ENCODE data around the gene CHRNA10. TPM values are rescaled to one million over a fixed set of nuclear protein-coding genes. Genes with fewer than 3 reads are reported as not detected.

CHRNA10 gene
- total RNA-seq, 1 experiment from 2014 or later, result 3.0 TPM

GRCh38 chr11:3637201-3637600 is 34.0 kb downstream of the CHRNA10 start:
- H3K4me1 ChIP-seq (ENCODE audit: control insufficient read depth in 1 of 2, insufficient read depth in 2 of 2, low read length in 2 of 2), result peaks cover 0 to 7% of the 10 kb centered on the region in 2 experiments; a peak in 1 of 4 replicates
- no peaks in the 10 kb centered on the region for H3K27me3 ChIP-seq (ENCODE audit: insufficient read depth, low read length)
- RAD21 ChIA-PET (ENCODE audit: low non-redundant PET in 1 of 2, low total read pairs in 2 of 2, uncharacterized antibody in 2 of 2, unreplicated experiment in 2 of 2), result no interaction called here
- no peak overlapping the region for H3K9ac ChIP-seq (ENCODE audit: low read length)
- no peak for TF ChIP-seq YY1 (IDR thresholded peaks at IDR 0.05; ENCODE audit: extremely low read depth, insufficient replicate concordance, low read depth, low read length)
- TF ChIP-seq FOSL1 (IDR thresholded peaks at IDR 0.05; ENCODE audit: low read depth), result no peak
- no peak for TF ChIP-seq SIN3A (IDR thresholded peaks at IDR 0.05; ENCODE audit: low read depth)
- TF ChIP-seq EZH2phosphoT487 (IDR thresholded peaks at IDR 0.05; ENCODE audit: borderline replicate concordance), result no peak
- TF ChIP-seq POLR2A (IDR thresholded peaks at IDR 0.05; ENCODE audit: borderline replicate concordance, extremely low read depth, insufficient read depth, insufficient read length), result no peak
- no peak for TF ChIP-seq SRF (IDR thresholded peaks at IDR 0.05; ENCODE audit: low read depth)
- TF ChIP-seq EGR1 (IDR thresholded peaks at IDR 0.05; ENCODE audit: low read depth), result no peak
- no peak for TF ChIP-seq SP1 (IDR thresholded peaks at IDR 0.05; ENCODE audit: low read depth)
- TF ChIP-seq CBX3 (IDR thresholded peaks at IDR 0.05; ENCODE audit: low read depth), result no peak
- no peak for TF ChIP-seq MAX (IDR thresholded peaks at IDR 0.05)
- TF ChIP-seq RAD21 (IDR thresholded peaks at IDR 0.05; ENCODE audit: low read depth), result no peak
- TF ChIP-seq CTCF (IDR thresholded peaks at IDR 0.05 in 2 of 3, conservative IDR thresholded peaks at IDR 0.05 in 1 of 3; ENCODE audit: borderline replicate concordance in 1 of 3, insufficient read depth in 1 of 3, low read depth in 2 of 3, low read length in 2 of 3), result no peak
- TF ChIP-seq POLR2AphosphoS5 (IDR thresholded peaks at IDR 0.05; ENCODE audit: low read depth, low read length), result no peak
- no peak for TF ChIP-seq ZNF274 (IDR thresholded peaks at IDR 0.05; ENCODE audit: low read depth, low read length)
- TF ChIP-seq TCF7L2 (IDR thresholded peaks at IDR 0.05; ENCODE audit: borderline replicate concordance, extremely low read depth, insufficient read depth, insufficient read length), result no peak
- no peak for TF ChIP-seq REST (IDR thresholded peaks at IDR 0.05; ENCODE audit: low read depth)
- TF ChIP-seq ATF3 (IDR thresholded peaks at IDR 0.05), result no peak
- H2AFZ ChIP-seq (ENCODE audit: low read depth, low read length, poor library complexity, severe bottlenecking), result no peak overlapping the region
- H3K4me2 ChIP-seq (ENCODE audit: low read length), result no peak overlapping the region
- no peak for ATAC-seq
- no peaks in the 10 kb centered on the region for H3K9me3 ChIP-seq (ENCODE audit: control insufficient read depth in 1 of 2, insufficient read depth in 1 of 2, low read depth in 1 of 2, low read length in 2 of 2)
- BruUV-seq (replicated peaks), result no TSS peak
- intact Hi-C loops (cut with micrococcal nuclease), result no loop called here
- H3K9me2 ChIP-seq (ENCODE audit: insufficient read depth), result no peaks in the 10 kb centered on the region
- POLR2A ChIA-PET, result no interaction called here
- H4K20me1 ChIP-seq (ENCODE audit: insufficient read depth), result no peaks in the 10 kb centered on the region
- no peak for DNase-seq (ENCODE audit: low read depth, low spot score)
- CTCF ChIA-PET, result no interaction called here
- no peaks in the 10 kb centered on the region for H3K79me2 ChIP-seq (ENCODE audit: insufficient read depth, low read length)
- H3K4me3 ChIP-seq (replicated peaks in 1 of 2; ENCODE audit: low read depth in 1 of 2, low read length in 2 of 2), result no peak overlapping the region
- no peak overlapping the region for H3K27ac ChIP-seq (ENCODE audit: low read depth, low read length)
- H3K36me3 ChIP-seq (ENCODE audit: control insufficient read depth in 1 of 2, insufficient read depth in 2 of 2, low read length in 2 of 2), result no peaks in the 10 kb centered on the region

Data from HCT116 (cell line).